Activated T-cell treated with anti-CD3 and anti-CD28 coated beads, Interleukin-2, amount 50 U/mL, for 72 hours (primary cell): ENCODE data around the gene CPNE5. TPM values are rescaled to one million over a fixed set of nuclear protein-coding genes. Genes with fewer than 3 reads are reported as not detected.
"Not testable (repeated sequence)": the region's sequence is repeated elsewhere in the genome, so short reads cannot be mapped to it uniquely, and the experiment has no call there.

ENCODE experiments used
- ATAC-seq, 2 donors: fragments of 150-1000 bp; cut with Tn5 transposase; replicated peaks in 1 of 2; 2 replicates each; pipeline ENCODE4 v1.10.0; 2021; ENCODE audit warnings: moderate library complexity in 2 of 2, mild to moderate bottlenecking in 1 of 2
- DNase-seq, 2 donors: peaks; one replicate each; pipeline ENCODE4 v3.0.0; 2021 to 2022; ENCODE audit warnings: mixed read lengths in 1 of 2
- H3K27ac Mint-ChIP-seq: one replicate; pipeline ENCODE4 v1.8.0; 2022; ENCODE audit warnings: mild to moderate bottlenecking, moderate library complexity, mixed read lengths
- H3K27me3 Mint-ChIP-seq: one replicate; pipeline ENCODE4 v1.8.0; 2022; ENCODE audit warnings: low read depth, mixed read lengths
- H3K36me3 Mint-ChIP-seq, 2 donors: one replicate each; pipeline ENCODE4 v1.8.0; 2022; ENCODE audit warnings: mixed read lengths in 2 of 2, mild to moderate bottlenecking in 1 of 2; ENCODE audit not compliant: insufficient read depth in 2 of 2
- H3K4me1 Mint-ChIP-seq: one replicate; pipeline ENCODE4 v1.8.0; 2022; ENCODE audit warnings: low read depth, mixed read lengths
- H3K4me3 Mint-ChIP-seq, 2 donors: one replicate each; pipeline ENCODE4 v1.8.0; 2022; ENCODE audit warnings: mild to moderate bottlenecking in 2 of 2, mixed read lengths in 2 of 2, moderate library complexity in 2 of 2
- H3K9me3 Mint-ChIP-seq, 2 donors: one replicate each; pipeline ENCODE4 v1.8.0; 2022; ENCODE audit warnings: mixed read lengths in 2 of 2
- total RNA-seq, 2 donors: library from RNA; stranded (reverse); gene quantifications; one replicate each; pipeline ENCODE4 v1.2.3, GENCODE V29; 2022

The CPNE5 gene
- total RNA-seq, 2 donors from 2014 or later, result 0.48 to 2.6 TPM

- Mint-ChIP-seq H3K27me3 (no peaks in the 10 kb centered on the region), H3K9me3 (no peaks in the 10 kb centered on the region), H3K27ac (no peak overlapping the region), H3K36me3 (no peaks in the 10 kb centered on the region), H3K4me1 (peaks cover 44% of the 10 kb centered on the region), H3K4me3 (no peak overlapping the region)
- ATAC-seq, result no peak
- DNase-seq, result no peak
These were observed 111.7 kb downstream of the CPNE5 start for GRCh38 chr6:36727505-36728021.

- peaks cover 34% of the 10 kb centered on the region for H3K4me1 Mint-ChIP-seq
- ATAC-seq, result no peak
- no peaks in the 10 kb centered on the region for H3K27me3 Mint-ChIP-seq
- DNase-seq, result no peak
- H3K9me3 Mint-ChIP-seq, result no peaks in the 10 kb centered on the region
- H3K27ac Mint-ChIP-seq, result no peak overlapping the region
- no peak overlapping the region for H3K4me3 Mint-ChIP-seq
- H3K36me3 Mint-ChIP-seq, result no peaks in the 10 kb centered on the region
These were observed 113.7 kb downstream of the CPNE5 start for GRCh38 chr6:36725581-36725980.

- DNase-seq, result peak; percentile 66 to 67
- ATAC-seq, result peak; percentile 25 to 49
- H3K36me3 Mint-ChIP-seq, result no peaks in the 10 kb centered on the region
- no peaks in the 10 kb centered on the region for H3K27me3 Mint-ChIP-seq
- H3K4me3 Mint-ChIP-seq, result no peak overlapping the region
- H3K4me1 Mint-ChIP-seq, result peaks cover 34% of the 10 kb centered on the region
- H3K27ac Mint-ChIP-seq, result no peak overlapping the region
- H3K9me3 Mint-ChIP-seq, result no peaks in the 10 kb centered on the region
These were observed 114.5 kb downstream of the CPNE5 start for GRCh38 chr6:36724514-36725390.

- not testable (repeated sequence) for ATAC-seq, DNase-seq, H3K27me3 Mint-ChIP-seq, H3K4me3 Mint-ChIP-seq, H3K27ac Mint-ChIP-seq, H3K9me3 Mint-ChIP-seq, H3K36me3 Mint-ChIP-seq
- H3K4me1 Mint-ChIP-seq, result peaks cover 34% of the 10 kb centered on the region
These were observed 115.3 kb downstream of the CPNE5 start for GRCh38 chr6:36723992-36724391.

- H3K4me3 Mint-ChIP-seq, result no peak overlapping the region
- no peaks in the 10 kb centered on the region for H3K36me3 Mint-ChIP-seq
- peaks cover 27% of the 10 kb centered on the region for H3K4me1 Mint-ChIP-seq
- no peaks in the 10 kb centered on the region for H3K9me3 Mint-ChIP-seq
- ATAC-seq (no peak), DNase-seq (no peak)
- no peak overlapping the region for H3K27ac Mint-ChIP-seq
- no peaks in the 10 kb centered on the region for H3K27me3 Mint-ChIP-seq
These were observed 116.4 kb downstream of the CPNE5 start for GRCh38 chr6:36722879-36723278.

GRCh38 chr6:36722365-36722764, 116.9 kb downstream of the CPNE5 start:
- Mint-ChIP-seq H3K4me3 (no peak overlapping the region), H3K36me3 (no peaks in the 10 kb centered on the region), H3K9me3 (no peaks in the 10 kb centered on the region), H3K27ac (no peak overlapping the region), H3K27me3 (no peaks in the 10 kb centered on the region), H3K4me1 (peaks cover 22% of the 10 kb centered on the region)
- DNase-seq, result no peak
- no peak for ATAC-seq

- no peaks in the 10 kb centered on the region for H3K9me3 Mint-ChIP-seq
- peaks cover 15% of the 10 kb centered on the region for H3K4me1 Mint-ChIP-seq
- DNase-seq (no peak), ATAC-seq (no peak)
- H3K27me3 Mint-ChIP-seq, result no peaks in the 10 kb centered on the region
- no peaks in the 10 kb centered on the region for H3K36me3 Mint-ChIP-seq
- H3K27ac Mint-ChIP-seq, result no peak overlapping the region
- no peak overlapping the region for H3K4me3 Mint-ChIP-seq
These were observed 117.7 kb downstream of the CPNE5 start for GRCh38 chr6:36721369-36722140.

- ATAC-seq (no peak), DNase-seq (no peak)
- Mint-ChIP-seq H3K9me3 (no peaks in the 10 kb centered on the region), H3K4me1 (peaks cover 11% of the 10 kb centered on the region), H3K27me3 (no peaks in the 10 kb centered on the region), H3K27ac (no peak overlapping the region), H3K36me3 (no peaks in the 10 kb centered on the region), H3K4me3 (no peak overlapping the region)
These were observed 118.7 kb downstream of the CPNE5 start for GRCh38 chr6:36720251-36721141.

GRCh38 chr6:36719126-36719525, 120.1 kb downstream of the CPNE5 start:
- ATAC-seq (no peak), DNase-seq (no peak)
- no peak overlapping the region for H3K27ac Mint-ChIP-seq
- no peaks in the 10 kb centered on the region for H3K4me1 Mint-ChIP-seq
- no peaks in the 10 kb centered on the region for H3K27me3 Mint-ChIP-seq
- H3K36me3 Mint-ChIP-seq, result no peaks in the 10 kb centered on the region
- no peaks in the 10 kb centered on the region for H3K9me3 Mint-ChIP-seq
- no peak overlapping the region for H3K4me3 Mint-ChIP-seq

GRCh38 chr6:36718560-36718959, 120.7 kb downstream of the CPNE5 start:
- H3K4me1 Mint-ChIP-seq, result no peaks in the 10 kb centered on the region

GRCh38 chr6:36717871-36718540, 121.2 kb downstream of the CPNE5 start:
- no peak for ATAC-seq
- H3K4me1 Mint-ChIP-seq, result no peaks in the 10 kb centered on the region

More at GRCh38 chr6:36718560-36718959, 120.7 kb downstream of the CPNE5 start:
- no peaks in the 10 kb centered on the region for H3K36me3 Mint-ChIP-seq
- no peak for ATAC-seq
- no peak overlapping the region for H3K27ac Mint-ChIP-seq
- no peak for DNase-seq
- no peaks in the 10 kb centered on the region for H3K27me3 Mint-ChIP-seq
- H3K4me3 Mint-ChIP-seq, result no peak overlapping the region
- H3K9me3 Mint-ChIP-seq, result no peaks in the 10 kb centered on the region

GRCh38 chr6:36717231-36717825, 121.9 kb downstream of the CPNE5 start:
- DNase-seq, result no peak

More at GRCh38 chr6:36717871-36718540, 121.2 kb downstream of the CPNE5 start:
- DNase-seq, result no peak
- Mint-ChIP-seq H3K36me3 (no peaks in the 10 kb centered on the region), H3K4me3 (no peak overlapping the region), H3K27ac (no peak overlapping the region), H3K9me3 (no peaks in the 10 kb centered on the region), H3K27me3 (no peaks in the 10 kb centered on the region)

More at GRCh38 chr6:36717231-36717825, 121.9 kb downstream of the CPNE5 start:
- ATAC-seq, result no peak
- no peaks in the 10 kb centered on the region for H3K4me1 Mint-ChIP-seq
- H3K4me3 Mint-ChIP-seq, result no peak overlapping the region
- no peaks in the 10 kb centered on the region for H3K9me3 Mint-ChIP-seq
- no peaks in the 10 kb centered on the region for H3K36me3 Mint-ChIP-seq
- no peak overlapping the region for H3K27ac Mint-ChIP-seq
- H3K27me3 Mint-ChIP-seq, result no peaks in the 10 kb centered on the region
